Prostate gland (tissue), 2 donors: ENCODE data around the gene LHPP.

Experiments
- CTCF ChIP-seq, 4 experiments: fragments of 200-600 bp in 2 of 4; fragments of 450-650 bp in 2 of 4; sonication (generic) in 2 of 4; IDR thresholded peaks; 1 replicate in 3 of 4; 2 replicates in 1 of 4; pipeline ENCODE4 v1.5.1; 2016 to 2019; ENCODE audit warnings: antibody characterized with exemption in 4 of 4, mild to moderate bottlenecking in 2 of 4, moderate library complexity in 2 of 4
- POLR2A ChIP-seq: fragments of 450-650 bp; IDR thresholded peaks from one replicate; pipeline ENCODE4 v1.6.1; 2016; ENCODE audit warnings: antibody characterized with exemption, mild to moderate bottlenecking

GRCh38 chr10:124573726-124574455 lies 112.3 kb downstream of the LHPP start:
- no peak for TF ChIP-seq CTCF (IDR thresholded peaks at IDR 0.05)
- no peak for TF ChIP-seq POLR2A
